Hepatocyte (in vitro differentiated cells): ENCODE results near the gene KIF26B. TPM values are rescaled to one million over a fixed set of nuclear protein-coding genes. Genes with fewer than 3 reads are reported as not detected.

Experiments used
- DNase-seq: peaks from one replicate; pipeline ENCODE4 v3.0.0-alpha.2; 2016; ENCODE audit warnings: low spot score
- H2AFZ ChIP-seq: fragments of 200-600 bp; sonication (generic); 2 replicates; pipeline ENCODE4 v1.6.0; 2016; ENCODE audit warnings: antibody characterized with exemption, mild to moderate bottlenecking
- H3K27ac ChIP-seq: fragments of 200-600 bp; sonication (generic); 2 replicates; pipeline ENCODE4 v1.5.1; 2016; ENCODE audit warnings: mild to moderate bottlenecking
- H3K27me3 ChIP-seq: fragments of 200-600 bp; sonication (generic); 2 replicates; pipeline ENCODE4 v1.6.1; 2016
- H3K36me3 ChIP-seq: fragments of 200-600 bp; sonication (generic); replicated peaks from 2 replicates; pipeline ENCODE4 v1.5.1; 2016; ENCODE audit warnings: low read depth; ENCODE audit not compliant: insufficient read depth
- H3K4me1 ChIP-seq: fragments of 200-600 bp; sonication (generic); 2 replicates; pipeline ENCODE4 v1.5.1; 2016; ENCODE audit warnings: mild to moderate bottlenecking, moderate library complexity; ENCODE audit not compliant: insufficient read depth
- H3K4me2 ChIP-seq: fragments of 200-600 bp; sonication (generic); 2 replicates; pipeline ENCODE4 v1.6.0; 2016
- H3K4me3 ChIP-seq: fragments of 200-600 bp; sonication (generic); 2 replicates; pipeline ENCODE4 v1.5.1; 2016; ENCODE audit warnings: mild to moderate bottlenecking
- H3K79me2 ChIP-seq: fragments of 200-600 bp; sonication (generic); 2 replicates; pipeline ENCODE4 v1.6.0; 2017; ENCODE audit warnings: mild to moderate bottlenecking
- H3K9me2 ChIP-seq: fragments of 200-600 bp; sonication (generic); replicated peaks from 2 replicates; pipeline ENCODE4 v1.6.0; 2017; ENCODE audit warnings: mild to moderate bottlenecking; ENCODE audit not compliant: insufficient read depth
- H3K9me3 ChIP-seq: fragments of 200-600 bp; sonication (generic); 2 replicates; pipeline ENCODE4 v1.5.1; 2016; ENCODE audit warnings: low read depth, mild to moderate bottlenecking
- H4K20me1 ChIP-seq: fragments of 200-600 bp; sonication (generic); 2 replicates; pipeline ENCODE4 v1.6.0; 2016; ENCODE audit warnings: mild to moderate bottlenecking; ENCODE audit not compliant: insufficient read depth, poor library complexity, severe bottlenecking
- CTCF ChIP-seq: fragments of 200-600 bp; sonication (generic); IDR thresholded peaks from 2 replicates; pipeline ENCODE4 v1.5.1; 2016; ENCODE audit warnings: antibody characterized with exemption, mild to moderate bottlenecking; ENCODE audit not compliant: poor library complexity
- EZH2 ChIP-seq: fragments of 200-600 bp; sonication (generic); IDR thresholded peaks from 2 replicates; pipeline ENCODE4 v1.6.1; 2016; ENCODE audit warnings: antibody characterized with exemption, mild to moderate bottlenecking, borderline replicate concordance
- EZH2phosphoT487 ChIP-seq: fragments of 200-600 bp; sonication (generic); IDR thresholded peaks from one replicate; pipeline ENCODE4 v1.6.1; 2018; ENCODE audit warnings: antibody characterized with exemption, mild to moderate bottlenecking, low read depth, moderate library complexity; ENCODE audit not compliant: unreplicated experiment, severe bottlenecking
- WGBS: methylation state at CpG from one replicate; pipeline ENCODE4 v1.1.6; 2016; ENCODE audit warnings: low lambda C conversion rate; ENCODE audit errors: missing lambda C conversion rate; 5-methylcytosine and 5-hydroxymethylcytosine counted together
- polyA plus RNA-seq: library from polyadenylated mRNA; unstranded; fragments of >200 nt; fragmentation: Nextera tagmentation; extraction: Ambion mirVana; gene quantifications from 2 replicates; pipeline ENCODE4 v1.2.1, GENCODE V29; 2016
- total RNA-seq: library from RNA; depleted of rRNA; stranded (reverse); fragments of >200 nt; gene quantifications from 2 replicates; pipeline ENCODE4 v1.2.3, GENCODE V29; 2014

KIF26B gene
- total and polyA plus RNA-seq, 2 experiments from 2014 or later, result 12.7 to 21.6 TPM

- Histone ChIP-seq H3K36me3 (no peaks in the 10 kb centered on the region), H3K9me2 (no peaks in the 10 kb centered on the region), H3K27me3 (no peaks in the 10 kb centered on the region), H3K27ac (no peak overlapping the region), H3K79me2 (peaks cover 49% of the 10 kb centered on the region), H2AFZ (no peak overlapping the region), H3K4me3 (no peak overlapping the region), H3K9me3 (no peaks in the 10 kb centered on the region), H4K20me1 (peaks cover 11% of the 10 kb centered on the region), H3K4me1 (peaks cover 19% of the 10 kb centered on the region), H3K4me2 (no peak overlapping the region)
- no peak for DNase-seq
- TF ChIP-seq EZH2, result no peak
- TF ChIP-seq CTCF, result no peak
- no peak for TF ChIP-seq EZH2phosphoT487
- 76% methylated on average over 5 of the region's 5 CpGs for WGBS
Measured at GRCh38 chr1:245263529-245264095, 108.8 kb downstream of the KIF26B start.

GRCh38 chr1:245264226-245264625, 109.4 kb downstream of the KIF26B start:
- no peak overlapping the region for H3K4me3 ChIP-seq
- H2AFZ ChIP-seq, result no peak overlapping the region
- H3K36me3 ChIP-seq, result no peaks in the 10 kb centered on the region
- TF ChIP-seq CTCF (no peak), EZH2 (no peak), EZH2phosphoT487 (no peak)
- WGBS, result 86% methylated on average over 4 of the region's 4 CpGs
- H3K9me2 ChIP-seq, result no peaks in the 10 kb centered on the region
- H3K9me3 ChIP-seq, result no peaks in the 10 kb centered on the region
- no peak overlapping the region for H3K4me2 ChIP-seq
- peak overlapping the region; percentile 12 for H3K27ac ChIP-seq
- H3K27me3 ChIP-seq, result no peaks in the 10 kb centered on the region
- peaks cover 47% of the 10 kb centered on the region for H3K79me2 ChIP-seq
- H3K4me1 ChIP-seq, result peaks cover 14% of the 10 kb centered on the region
- peaks cover 9% of the 10 kb centered on the region for H4K20me1 ChIP-seq
- no peak for DNase-seq

GRCh38 chr1:245266105-245266504, 111.3 kb downstream of the KIF26B start:
- no peaks in the 10 kb centered on the region for H3K27me3 ChIP-seq
- no peaks in the 10 kb centered on the region for H3K9me2 ChIP-seq

GRCh38 chr1:245270063-245270462, 115.3 kb downstream of the KIF26B start:
- no peaks in the 10 kb centered on the region for H3K27me3 ChIP-seq
- H3K27ac ChIP-seq, result no peak overlapping the region
- no peak overlapping the region for H2AFZ ChIP-seq
- no peak for DNase-seq
- H3K9me2 ChIP-seq, result no peaks in the 10 kb centered on the region
- TF ChIP-seq EZH2, result no peak
- H3K9me3 ChIP-seq, result peaks cover 9% of the 10 kb centered on the region
- peaks cover 6% of the 10 kb centered on the region for H3K4me1 ChIP-seq
- H3K4me3 ChIP-seq, result no peak overlapping the region
- no peak overlapping the region for H3K4me2 ChIP-seq
- H3K79me2 ChIP-seq, result peaks cover 59% of the 10 kb centered on the region
- H3K36me3 ChIP-seq, result no peaks in the 10 kb centered on the region
- H4K20me1 ChIP-seq, result no peaks in the 10 kb centered on the region

More at GRCh38 chr1:245266105-245266504, 111.3 kb downstream of the KIF26B start:
- Histone ChIP-seq H3K27ac (no peak overlapping the region), H3K4me3 (no peak overlapping the region), H3K79me2 (peaks cover 45% of the 10 kb centered on the region), H2AFZ (no peak overlapping the region), H3K36me3 (no peaks in the 10 kb centered on the region), H3K9me3 (peaks cover 6% of the 10 kb centered on the region), H4K20me1 (peaks cover 3% of the 10 kb centered on the region), H3K4me1 (peaks cover 14% of the 10 kb centered on the region), H3K4me2 (no peak overlapping the region)
- no peak for DNase-seq
- no peak for TF ChIP-seq EZH2phosphoT487
